Gastroesophageal sphincter (tissue), 4 donors: Measurements from ENCODE around the gene SPRY4. TPM values are rescaled to one million over a fixed set of nuclear protein-coding genes. Genes with fewer than 3 reads are reported as not detected.
"Not testable (repeated sequence)": the region's sequence is repeated elsewhere in the genome, so short reads cannot be mapped to it uniquely, and the experiment has no call there.

Source experiments
- ATAC-seq: fragments of 150-250 bp; one replicate; pipeline ENCODE4 v1.9.1; 2016; ENCODE audit warnings: mild to moderate bottlenecking, moderate library complexity
- H3K27ac ChIP-seq, 4 donors: fragments of 200-600 bp; sonication (generic) in 3 of 4; 1 replicate in 3 of 4; 2 replicates in 1 of 4; pipeline ENCODE4 v1.5.1; 2016 to 2019
- H3K27me3 ChIP-seq: fragments of 200-600 bp; sonication (generic); one replicate; pipeline ENCODE4 v1.5.1; 2019
- H3K36me3 ChIP-seq, 2 donors: fragments of 200-600 bp; sonication (generic); one replicate each; pipeline ENCODE4 v1.5.1; 2019; ENCODE audit warnings: control low read depth in 1 of 2
- H3K4me1 ChIP-seq, 3 donors: fragments of 200-600 bp; sonication (generic); 1 replicate in 2 of 3; 2 replicates in 1 of 3; pipeline ENCODE4 v1.5.1; 2016 to 2019; ENCODE audit warnings: control low read depth in 2 of 3
- H3K4me3 ChIP-seq, 2 donors: fragments of 200-600 bp; sonication (generic); one replicate each; pipeline ENCODE4 v1.5.1; 2019; ENCODE audit warnings: mild to moderate bottlenecking in 1 of 2, moderate library complexity in 1 of 2
- H3K9me3 ChIP-seq, 3 donors: fragments of 200-600 bp; sonication (generic); one replicate each; pipeline ENCODE4 v1.5.1; 2017 to 2019; ENCODE audit warnings: control low read depth in 2 of 3
- EP300 ChIP-seq: sonication (generic); formaldehyde crosslinking; IDR thresholded peaks from one replicate; pipeline ENCODE4 v1.6.1; 2017; ENCODE audit warnings: antibody characterized with exemption, mild to moderate bottlenecking
- POLR2A ChIP-seq, 2 donors: fragments of 450-650 bp; IDR thresholded peaks; one replicate each; pipeline ENCODE4 v1.6.1; 2017; ENCODE audit warnings: antibody characterized with exemption in 2 of 2, mild to moderate bottlenecking in 2 of 2, moderate library complexity in 1 of 2
- POLR2AphosphoS5 ChIP-seq: sonication (generic); formaldehyde crosslinking; IDR thresholded peaks from one replicate; pipeline ENCODE4 v1.6.1; 2017; ENCODE audit warnings: antibody characterized with exemption
- WGBS, 2 donors: methylation state at CpG; one replicate each; pipeline ENCODE4 v1.1.5; 2018; ENCODE audit warnings: low coverage in 1 of 2; 5-methylcytosine and 5-hydroxymethylcytosine counted together
- total RNA-seq, 4 donors: library from RNA; depleted of rRNA; stranded (reverse); fragments of >200 nt; gene quantifications; one replicate each; pipeline ENCODE4 v1.1.0, GENCODE V29; 2016
- TF ChIP-seq, protein P1 (sequence below), 4 experiments: fragments of 200-600 bp in 2 of 4; fragments of 450-650 bp in 2 of 4; sonication (generic) in 1 of 4; IDR thresholded peaks; one replicate each; pipeline ENCODE4 v1.5.1; 2017 to 2019; ENCODE audit warnings: antibody characterized with exemption in 4 of 4, mild to moderate bottlenecking in 2 of 4, moderate library complexity in 2 of 4

SPRY4 gene
- total RNA-seq, 4 donors from 2014 or later = 9.2 to 18.1 (median 12.7) TPM

DNA sequence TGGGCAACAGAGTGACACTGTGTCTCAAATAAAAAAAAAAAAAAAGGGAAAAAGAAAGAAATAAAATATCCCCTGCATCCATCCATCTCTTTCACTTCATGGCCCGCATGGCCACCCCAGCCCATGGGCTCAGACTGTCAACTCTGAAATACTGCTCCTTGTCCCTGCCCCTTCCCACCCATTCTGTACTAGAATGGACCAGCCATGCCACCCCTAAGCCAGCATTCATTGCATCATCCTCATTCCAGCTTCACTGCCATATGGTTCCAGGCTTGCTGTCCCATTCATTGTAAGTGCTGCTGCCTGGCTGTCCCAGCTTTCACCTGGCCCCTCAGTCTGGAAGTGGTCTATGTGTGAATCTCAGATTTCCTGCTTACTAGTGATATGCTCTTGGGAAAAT, 46.2 kb downstream of the SPRY4 start:
- Histone ChIP-seq H3K4me1 (peaks cover 0 to 10% (median 0%) of the 10 kb centered on the region in 3 donors), H3K36me3 (no peaks in the 10 kb centered on the region), H3K4me3 (no peak overlapping the region), H3K9me3 (no peaks in the 10 kb centered on the region), H3K27me3 (no peaks in the 10 kb centered on the region), H3K27ac (no peak overlapping the region)
- ATAC-seq = no peak
- TF ChIP-seq POLR2AphosphoS5 = no peak
- TF ChIP-seq, protein P1, sequence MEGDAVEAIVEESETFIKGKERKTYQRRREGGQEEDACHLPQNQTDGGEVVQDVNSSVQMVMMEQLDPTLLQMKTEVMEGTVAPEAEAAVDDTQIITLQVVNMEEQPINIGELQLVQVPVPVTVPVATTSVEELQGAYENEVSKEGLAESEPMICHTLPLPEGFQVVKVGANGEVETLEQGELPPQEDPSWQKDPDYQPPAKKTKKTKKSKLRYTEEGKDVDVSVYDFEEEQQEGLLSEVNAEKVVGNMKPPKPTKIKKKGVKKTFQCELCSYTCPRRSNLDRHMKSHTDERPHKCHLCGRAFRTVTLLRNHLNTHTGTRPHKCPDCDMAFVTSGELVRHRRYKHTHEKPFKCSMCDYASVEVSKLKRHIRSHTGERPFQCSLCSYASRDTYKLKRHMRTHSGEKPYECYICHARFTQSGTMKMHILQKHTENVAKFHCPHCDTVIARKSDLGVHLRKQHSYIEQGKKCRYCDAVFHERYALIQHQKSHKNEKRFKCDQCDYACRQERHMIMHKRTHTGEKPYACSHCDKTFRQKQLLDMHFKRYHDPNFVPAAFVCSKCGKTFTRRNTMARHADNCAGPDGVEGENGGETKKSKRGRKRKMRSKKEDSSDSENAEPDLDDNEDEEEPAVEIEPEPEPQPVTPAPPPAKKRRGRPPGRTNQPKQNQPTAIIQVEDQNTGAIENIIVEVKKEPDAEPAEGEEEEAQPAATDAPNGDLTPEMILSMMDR (IDR thresholded peaks at IDR 0.05) = no peak
- TF ChIP-seq EP300 = no peak
- no peak for TF ChIP-seq POLR2A (IDR thresholded peaks at IDR 0.05)
- WGBS, 2 donors = 100% methylated on average over 1 of the region's 1 CpG; no CpG with 5 or more reads in 1 of the 2 donors

DNA sequence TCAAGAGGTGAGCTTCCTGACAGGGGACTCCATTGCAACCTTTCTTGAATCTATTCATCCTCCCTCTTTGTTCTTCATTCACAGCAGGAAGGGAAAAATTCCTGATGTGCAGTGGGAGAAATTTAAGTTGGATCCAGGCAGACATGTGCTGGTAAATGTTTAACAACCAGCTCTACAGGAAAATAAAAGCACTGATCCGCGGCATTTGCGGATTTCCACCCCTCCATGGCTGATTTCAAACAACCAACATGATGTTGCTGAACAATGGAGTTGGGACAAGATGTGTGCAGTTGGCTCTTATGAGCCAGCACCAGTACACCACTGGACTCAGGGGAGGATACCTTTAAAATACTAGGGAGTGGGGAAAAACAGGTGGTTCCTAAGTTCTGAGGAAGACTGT, 47.0 kb downstream of the SPRY4 start:
- no peaks in the 10 kb centered on the region for H3K36me3 ChIP-seq
- no peak for ATAC-seq
- no peaks in the 10 kb centered on the region for H3K9me3 ChIP-seq
- TF ChIP-seq EP300 = no peak
- no peak for TF ChIP-seq POLR2A (IDR thresholded peaks at IDR 0.05)
- no peak for TF ChIP-seq POLR2AphosphoS5
- TF ChIP-seq, protein P1 (IDR thresholded peaks at IDR 0.05) = no peak
- no peak overlapping the region for H3K4me3 ChIP-seq
- H3K27me3 ChIP-seq = no peaks in the 10 kb centered on the region
- H3K27ac ChIP-seq = no peak overlapping the region
- peaks cover 0 to 10% (median 0%) of the 10 kb centered on the region in 3 donors for H3K4me1 ChIP-seq
- 93% methylated on average over 3 of the region's 3 CpGs; no CpG with 5 or more reads in 1 of the 2 donors for WGBS, 2 donors

DNA sequence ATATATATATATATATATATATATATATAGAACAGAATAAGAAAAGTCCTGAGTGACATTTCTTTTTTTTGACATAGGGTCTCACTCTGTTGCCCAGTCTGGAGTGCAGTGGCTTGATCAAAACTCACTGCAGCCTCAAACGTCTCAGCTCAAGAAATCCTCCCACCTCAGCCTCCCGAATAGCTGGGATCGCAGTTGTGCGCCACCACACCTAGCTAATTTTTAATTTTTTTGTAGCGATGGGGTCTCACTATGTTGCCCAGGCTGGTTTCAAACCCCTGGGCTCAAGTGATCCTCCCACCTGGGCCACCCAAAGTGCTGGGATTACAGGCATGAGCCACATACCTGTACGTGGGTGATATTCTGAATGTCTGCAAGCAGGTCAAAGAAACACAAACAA, 48.3 kb downstream of the SPRY4 start:
- Histone ChIP-seq H3K4me3 (no peak overlapping the region), H3K27me3 (no peaks in the 10 kb centered on the region), H3K36me3 (no peaks in the 10 kb centered on the region), H3K4me1 (peaks cover 0 to 10% (median 0%) of the 10 kb centered on the region in 3 donors), H3K9me3 (no peaks in the 10 kb centered on the region), H3K27ac (no peak overlapping the region)
- ATAC-seq = no peak
- WGBS, 2 donors = 77 to 79% methylated on average over 2 to 6 of the region's 6 CpGs
- TF ChIP-seq EP300 (no peak), POLR2A (IDR thresholded peaks at IDR 0.05) (no peak)
- TF ChIP-seq, protein P1 (IDR thresholded peaks at IDR 0.05) = no peak

DNA sequence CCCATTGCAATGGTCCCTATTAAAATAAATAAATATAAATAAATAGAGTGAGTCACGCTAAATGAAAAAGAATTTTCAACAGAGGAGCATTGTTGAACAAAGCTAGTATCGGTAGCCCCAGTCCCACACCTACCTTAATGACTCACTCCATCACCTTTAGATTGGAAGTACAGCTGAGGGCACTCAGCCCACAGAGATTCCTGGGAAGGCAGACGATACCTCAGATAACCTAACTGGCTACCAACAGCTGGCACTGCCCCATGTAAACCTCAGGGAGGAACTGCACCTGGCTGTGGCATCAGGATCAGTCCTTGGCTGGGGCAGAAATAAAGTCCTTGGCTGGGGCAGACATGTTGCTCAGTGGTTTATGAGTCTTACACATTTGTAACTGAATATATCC, 49.3 kb downstream of the SPRY4 start:
- TF ChIP-seq POLR2AphosphoS5 (no peak), EP300 (no peak), POLR2A (IDR thresholded peaks at IDR 0.05) (no peak)
- TF ChIP-seq, protein P1 (IDR thresholded peaks at IDR 0.05) = no peak
- Histone ChIP-seq H3K36me3 (no peaks in the 10 kb centered on the region), H3K4me1 (peaks cover 0 to 4% (median 0%) of the 10 kb centered on the region in 3 donors), H3K4me3 (no peak overlapping the region), H3K27me3 (no peaks in the 10 kb centered on the region), H3K27ac (no peak overlapping the region), H3K9me3 (no peaks in the 10 kb centered on the region)
- ATAC-seq = no peak
- 40 to 82% methylated on average over 2 to 3 of the region's 3 CpGs for WGBS, 2 donors

GRCh38 chr5:142272596-142272995, 52.2 kb downstream of the SPRY4 start:
- WGBS, 2 donors = 94 to 100% methylated on average over 3 to 5 of the region's 5 CpGs
- not testable (repeated sequence) for H3K27me3 ChIP-seq, H3K4me3 ChIP-seq, ATAC-seq, H3K27ac ChIP-seq, H3K4me1 ChIP-seq, H3K9me3 ChIP-seq, H3K36me3 ChIP-seq

GRCh38 chr5:142264084-142264483, 60.7 kb downstream of the SPRY4 start:
- not testable (repeated sequence) for H3K27me3 ChIP-seq, H3K27ac ChIP-seq, ATAC-seq, H3K9me3 ChIP-seq, H3K4me3 ChIP-seq, H3K36me3 ChIP-seq, H3K4me1 ChIP-seq
- 93 to 97% methylated on average over 4 of the region's 4 CpGs for WGBS, 2 donors
